Naive thymus-derived CD4-positive, alpha-beta T cell (primary cell): ENCODE data around the gene LIN37. TPM values are rescaled to one million over a fixed set of nuclear protein-coding genes. Genes with fewer than 3 reads are reported as not detected.

ENCODE experiments used
- ATAC-seq: fragments of 150-1000 bp; cut with Tn5 transposase; 2 replicates; pipeline ENCODE4 v1.10.0; 2021; ENCODE audit warnings: mild to moderate bottlenecking, moderate library complexity
- CTCF ChIA-PET: fragments of 350-600 bp; sonication (Branson Sonifier 250); formaldehyde crosslinking; loops from one replicate; lab custom pipeline; 2021; ENCODE audit warnings: antibody characterized with exemption; lab: Charles Lee
- POLR2A ChIA-PET: fragments of 350-600 bp; sonication (Branson Sonifier 250); formaldehyde crosslinking; loops from one replicate; lab custom pipeline; 2021; ENCODE audit warnings: antibody characterized with exemption, inconsistent platforms; lab: Charles Lee
- DNase-seq, 9 donors: peaks; one replicate each; pipeline versions ENCODE4 v3.0.0 to v3.0.0-alpha.2; 2020 to 2022; ENCODE audit warnings: mixed read lengths in 1 of 9
- H3K27ac ChIP-seq: one replicate; pipeline ENCODE4 v1.7.0; 2013; ENCODE audit warnings: mild to moderate bottlenecking, low read depth, low read length, moderate library complexity
- H3K27me3 ChIP-seq, 2 donors: one replicate each; pipeline ENCODE4 v1.7.0; 2013; ENCODE audit warnings: low read length in 2 of 2, mild to moderate bottlenecking in 2 of 2, moderate library complexity in 2 of 2; ENCODE audit not compliant: control insufficient read depth in 2 of 2, insufficient read depth in 2 of 2
- H3K36me3 ChIP-seq, 3 experiments: 1 replicate in 2 of 3; 2 replicates in 1 of 3; pipeline ENCODE4 v1.7.0; 2013; ENCODE audit warnings: low read length in 3 of 3, mild to moderate bottlenecking in 3 of 3, moderate library complexity in 1 of 3; ENCODE audit not compliant: insufficient read depth in 3 of 3, control insufficient read depth in 2 of 3
- H3K4me1 ChIP-seq, 2 donors: one replicate each; pipeline ENCODE4 v1.7.0; 2013; ENCODE audit warnings: low read length in 2 of 2, mild to moderate bottlenecking in 2 of 2, moderate library complexity in 1 of 2; ENCODE audit not compliant: control insufficient read depth in 2 of 2, insufficient read depth in 2 of 2
- H3K4me3 ChIP-seq: 2 replicates; pipeline ENCODE4 v1.7.0; 2013; ENCODE audit warnings: mild to moderate bottlenecking, low read length
- H3K9me3 ChIP-seq, 3 experiments: 1 replicate in 2 of 3; 2 replicates in 1 of 3; pipeline ENCODE4 v1.7.0; 2013; ENCODE audit warnings: low read length in 3 of 3; ENCODE audit not compliant: control insufficient read depth in 2 of 3
- H3K27ac Mint-ChIP-seq, 9 donors: one replicate each; pipeline ENCODE4 v1.8.0; 2020 to 2022; ENCODE audit warnings: mixed read lengths in 9 of 9, mild to moderate bottlenecking in 8 of 9, moderate library complexity in 5 of 9, inconsistent platforms in 2 of 9
- H3K27me3 Mint-ChIP-seq, 5 donors: one replicate each; pipeline ENCODE4 v1.8.0; 2021 to 2022; ENCODE audit warnings: mixed read lengths in 5 of 5, mild to moderate bottlenecking in 1 of 5
- H3K36me3 Mint-ChIP-seq, 5 donors: one replicate each; pipeline ENCODE4 v1.8.0; 2020 to 2022; ENCODE audit warnings: mixed read lengths in 5 of 5, mild to moderate bottlenecking in 3 of 5, inconsistent platforms in 1 of 5
- H3K4me1 Mint-ChIP-seq, 7 donors: one replicate each; pipeline ENCODE4 v1.8.0; 2020 to 2022; ENCODE audit warnings: mixed read lengths in 7 of 7, mild to moderate bottlenecking in 3 of 7, inconsistent platforms in 1 of 7
- H3K4me3 Mint-ChIP-seq, 10 donors: one replicate each; pipeline ENCODE4 v1.8.0; 2020 to 2022; ENCODE audit warnings: mild to moderate bottlenecking in 10 of 10, mixed read lengths in 10 of 10, moderate library complexity in 6 of 10, inconsistent platforms in 2 of 10
- H3K9me3 Mint-ChIP-seq, 11 donors: one replicate each; pipeline ENCODE4 v1.8.0; 2020 to 2022; ENCODE audit warnings: mixed read lengths in 11 of 11, mild to moderate bottlenecking in 4 of 11, inconsistent platforms in 1 of 11, moderate library complexity in 1 of 11
- intact Hi-C, 2 donors: fragments of 100-400 bp; cut with micrococcal nuclease; formaldehyde crosslinking; loops; one replicate each; pipeline ENCODE4 v1.15.1; 2023
- polyA plus RNA-seq, 2 donors: library from polyadenylated mRNA; unstranded; fragments of 300-500 nt; fragmentation: Illumina TruSeq; gene quantifications; one replicate each; pipeline ENCODE4 v1.2.3, GENCODE V29; 2021
- total RNA-seq, 6 experiments: library from RNA in 5 of 6; stranded (reverse) in 5 of 6; gene quantifications; 1 replicate in 5 of 6; 2 replicates in 1 of 6; pipeline ENCODE4 v1.2.3 and lab custom pipeline; 2021 to 2026

The LIN37 gene
- total and polyA plus RNA-seq, 7 experiments from 2014 or later = 6.7 to 33.1 (median 18.9) TPM

- DNase-seq (no peak), ATAC-seq (no peak)
- H3K9me3 ChIP-seq = no peaks in the 10 kb centered on the region
- intact Hi-C loops = loop anchor here in 1 of 2 donors (10.0 kb wide), 1 partner anchor 282 kb away; the partner anchor contains the start of genes THAP8 and WDR62
- H3K4me1 ChIP-seq = peaks cover 0 to 6% of the 10 kb centered on the region in 2 donors
- Mint-ChIP-seq H3K4me3 (peak overlapping the region in 3 of 10 donors; percentile 0 to 30 (median 8)), H3K9me3 (peaks cover 0 to 2% (median 0%) of the 10 kb centered on the region in 11 donors), H3K27me3 (no peaks in the 10 kb centered on the region), H3K4me1 (peaks cover 11 to 23% (median 18%) of the 10 kb centered on the region in 7 donors), H3K27ac (peak overlapping the region in 1 of 9 donors; percentile 46), H3K36me3 (peaks cover 0 to 11% (median 4%) of the 10 kb centered on the region in 5 donors)
- H3K27ac ChIP-seq = no peak overlapping the region
- ChIA-PET POLR2A (no interaction called here), CTCF (interaction anchor here (0.7 kb wide), 1 partner anchor 285 kb away, joined by 3 read pairs; no protein-coding TSS in a partner anchor)
- H3K36me3 ChIP-seq = peaks cover 0 to 9% (median 0%) of the 10 kb centered on the region in 3 experiments
- H3K27me3 ChIP-seq = no peaks in the 10 kb centered on the region
- H3K4me3 ChIP-seq = no peak overlapping the region
Observed at GRCh38 chr19:35773020-35773806, 24.8 kb downstream of the LIN37 start.

DNA sequence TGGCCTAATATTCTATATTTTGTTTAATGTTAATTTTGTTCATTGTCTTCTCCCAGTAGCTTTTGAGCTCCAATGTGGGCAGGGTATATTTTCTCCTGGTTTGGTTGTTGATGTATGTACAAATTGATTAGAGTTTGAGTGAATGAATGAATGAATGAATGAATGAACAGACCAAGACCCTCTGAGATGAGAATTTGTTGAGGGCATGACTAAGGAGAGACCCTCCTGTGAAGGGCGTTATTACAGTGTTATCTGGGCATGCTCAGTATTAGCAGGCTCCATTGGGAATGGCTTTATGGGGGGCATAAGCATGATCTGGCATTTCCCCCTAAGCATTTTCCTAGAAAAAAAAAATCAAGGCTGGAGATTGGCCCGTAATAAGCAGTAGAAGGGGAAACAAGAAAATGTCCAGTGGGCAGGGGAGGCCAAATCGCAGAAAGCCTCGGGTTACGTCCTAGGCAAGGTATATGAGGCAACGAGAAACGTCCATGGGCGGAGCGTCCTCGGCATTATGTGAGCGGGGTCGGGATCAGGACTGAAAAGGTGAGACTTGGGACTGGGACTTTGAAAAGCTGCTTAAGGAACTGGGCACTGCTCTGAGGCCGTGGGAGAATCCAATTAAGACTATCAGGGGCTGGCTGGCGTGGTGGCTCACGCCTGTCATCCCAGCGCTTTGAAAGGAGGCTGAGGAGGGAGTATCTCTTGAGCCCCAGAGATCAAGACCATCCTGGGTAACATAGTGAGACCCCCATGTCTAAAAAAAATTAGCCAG, 26.1 kb downstream of the LIN37 start:
- Histone ChIP-seq H3K36me3 (peaks cover 0 to 3% (median 0%) of the 10 kb centered on the region in 3 experiments), H3K4me1 (peaks cover 0 to 6% of the 10 kb centered on the region in 2 donors), H3K4me3 (peak overlapping the region; percentile 56), H3K9me3 (no peaks in the 10 kb centered on the region), H3K27ac (no peak overlapping the region), H3K27me3 (no peaks in the 10 kb centered on the region)
- ChIA-PET POLR2A (interaction anchor here (0.8 kb wide), 1 partner anchor 29 kb away, joined by 3 read pairs; the partner anchor contains the start of genes PSENEN and U2AF1L4), CTCF (no interaction called here)
- intact Hi-C loops = loop anchor here (1.0 to 10.0 kb wide), 12 partner anchors 16 to 341 kb away; partner anchors contain the start of genes LIN37 (in 2 of the 2), PROSER3 (in 2 of the 2), THAP8 (in 2 of the 2) and WDR62 (in 2 of the 2)
- peaks cover 0 to 11% (median 0%) of the 10 kb centered on the region in 5 donors for H3K36me3 Mint-ChIP-seq
- peak overlapping the region in 3 of 9 donors; percentile 36 to 68 (median 65) for H3K27ac Mint-ChIP-seq
- no peak for DNase-seq
- peaks cover 0 to 2% (median 0%) of the 10 kb centered on the region in 11 donors for H3K9me3 Mint-ChIP-seq
- ATAC-seq = no peak
- no peaks in the 10 kb centered on the region for H3K27me3 Mint-ChIP-seq
- H3K4me1 Mint-ChIP-seq = peaks cover 11 to 28% (median 18%) of the 10 kb centered on the region in 7 donors
- peak overlapping the region; percentile 77 to 89 (median 85) for H3K4me3 Mint-ChIP-seq

DNA sequence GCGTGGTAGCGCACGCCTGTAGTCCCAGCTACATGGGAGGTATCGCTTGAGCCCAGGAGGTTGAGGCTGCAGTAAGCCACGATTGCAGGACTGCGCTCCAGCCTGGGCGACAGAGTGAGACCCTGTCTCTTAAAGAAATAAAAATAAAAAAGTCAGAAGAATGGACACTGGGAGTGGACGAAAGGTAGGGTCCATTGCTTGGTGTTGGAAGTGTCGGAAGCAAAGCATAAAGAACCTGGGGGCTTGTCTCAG, 26.6 kb downstream of the LIN37 start:
- peak overlapping the region; percentile 56 for H3K4me3 ChIP-seq
- Mint-ChIP-seq H3K4me1 (peaks cover 11 to 28% (median 18%) of the 10 kb centered on the region in 7 donors), H3K4me3 (peak overlapping the region; percentile 77 to 89 (median 85)), H3K36me3 (peaks cover 0 to 11% (median 0%) of the 10 kb centered on the region in 5 donors), H3K9me3 (peaks cover 0 to 2% (median 0%) of the 10 kb centered on the region in 11 donors), H3K27me3 (no peaks in the 10 kb centered on the region), H3K27ac (peak overlapping the region in 5 of 9 donors; percentile 34 to 88 (median 84))
- intact Hi-C loops = loop anchor here (1.0 to 10.0 kb wide), 12 partner anchors 17 to 340 kb away; partner anchors contain the start of genes LIN37 (in 2 of the 2), PROSER3 (in 2 of the 2), THAP8 (in 2 of the 2) and WDR62 (in 2 of the 2)
- H3K9me3 ChIP-seq = no peaks in the 10 kb centered on the region
- ATAC-seq (no peak), DNase-seq (no peak)
- peaks cover 0 to 8% (median 0%) of the 10 kb centered on the region in 3 experiments for H3K36me3 ChIP-seq
- CTCF ChIA-PET = no interaction called here
- peaks cover 0 to 6% of the 10 kb centered on the region in 2 donors for H3K4me1 ChIP-seq
- H3K27me3 ChIP-seq = no peaks in the 10 kb centered on the region
- POLR2A ChIA-PET = no interaction called here
- H3K27ac ChIP-seq = no peak overlapping the region

GRCh38 chr19:35775298-35776101, 27.1 kb downstream of the LIN37 start, which contains the start of gene ARHGAP33:
TSS of gene ARHGAP33 (plus strand) at chr19:35775564. CDS start at chr19:35775659, 95 bp downstream.
- peaks cover 11 to 28% (median 18%) of the 10 kb centered on the region in 7 donors for H3K4me1 Mint-ChIP-seq
- peaks cover 0 to 8% (median 0%) of the 10 kb centered on the region in 3 experiments for H3K36me3 ChIP-seq
- POLR2A ChIA-PET = no interaction called here
- H3K4me1 ChIP-seq = peaks cover 0 to 6% of the 10 kb centered on the region in 2 donors
- peak within 1 kb of the TSS in 7 of 9 donors; percentile 12 to 88 (median 84) for H3K27ac Mint-ChIP-seq
- intact Hi-C loops = loop anchor here (1.0 to 10.0 kb wide), 12 partner anchors 17 to 340 kb away; partner anchors contain the start of genes LIN37 (in 2 of the 2), PROSER3 (in 2 of the 2), THAP8 (in 2 of the 2) and WDR62 (in 2 of the 2)
- H3K4me3 Mint-ChIP-seq = peak within 1 kb of the TSS; percentile 77 to 94 (median 86)
- CTCF ChIA-PET = no interaction called here
- H3K36me3 Mint-ChIP-seq = peaks cover 0 to 11% (median 0%) of the 10 kb centered on the region in 5 donors
- no peaks in the 10 kb centered on the region for H3K27me3 ChIP-seq
- peak within 1 kb of the TSS; percentile 56 for H3K4me3 ChIP-seq
- H3K27ac ChIP-seq = peak within 1 kb of the TSS; percentile 61
- peaks cover 0 to 2% (median 0%) of the 10 kb centered on the region in 11 donors for H3K9me3 Mint-ChIP-seq
- H3K9me3 ChIP-seq = no peaks in the 10 kb centered on the region
- H3K27me3 Mint-ChIP-seq = no peaks in the 10 kb centered on the region
- DNase-seq (peak; percentile 96 to 99 (median 98)), ATAC-seq (peak; percentile 100)

DNA sequence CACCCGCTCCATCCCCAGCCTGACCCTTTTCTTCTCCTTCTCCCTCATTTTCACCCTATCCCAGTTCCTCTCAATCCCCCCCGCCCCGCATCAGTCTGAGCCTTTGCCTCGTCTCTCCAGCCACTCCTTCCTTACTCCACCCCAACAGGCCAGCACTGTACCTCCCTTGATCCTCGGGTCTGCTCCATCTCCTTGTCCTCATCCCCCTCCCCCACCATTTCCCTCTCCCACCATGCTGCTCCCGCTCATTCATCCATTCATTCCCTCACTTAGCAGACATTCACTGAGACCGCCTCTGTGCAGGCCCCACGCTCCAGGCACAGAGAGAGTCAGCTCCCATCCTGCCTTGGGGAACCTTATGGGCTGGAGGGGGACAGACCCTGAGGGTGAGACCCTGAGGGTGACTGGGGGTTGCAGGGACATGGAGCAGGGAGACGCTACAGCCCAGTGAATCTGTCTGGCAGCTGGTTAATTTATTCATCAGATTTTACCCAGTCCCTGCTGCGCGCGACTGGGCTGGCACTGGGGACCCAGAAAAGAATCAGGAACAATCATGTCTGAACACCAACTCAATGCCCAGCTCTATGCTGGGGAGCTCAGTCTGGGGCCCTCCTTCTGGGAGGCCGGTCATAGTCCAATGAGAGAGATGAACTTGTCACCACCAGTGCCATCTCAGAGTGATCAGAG, 27.9 kb downstream of the LIN37 start:
- POLR2A ChIA-PET = interaction anchor here (0.6 kb wide), 1 partner anchor 16 kb away, joined by 5 read pairs; no protein-coding TSS in a partner anchor

More for the DNA sequence above, 27.9 kb downstream of the LIN37 start:
- peak overlapping the region; percentile 61 for H3K27ac ChIP-seq
- no peaks in the 10 kb centered on the region for H3K27me3 ChIP-seq
- peaks cover 0 to 6% of the 10 kb centered on the region in 2 donors for H3K4me1 ChIP-seq
- no peaks in the 10 kb centered on the region for H3K27me3 Mint-ChIP-seq
- H3K4me1 Mint-ChIP-seq = peaks cover 11 to 28% (median 18%) of the 10 kb centered on the region in 7 donors
- ATAC-seq (no peak), DNase-seq (no peak)
- intact Hi-C loops = loop anchor here in 1 of 2 donors (10.0 kb wide), 1 partner anchor 279 kb away; the partner anchor contains the start of genes THAP8 and WDR62
- H3K36me3 Mint-ChIP-seq = peaks cover 0 to 13% (median 0%) of the 10 kb centered on the region in 5 donors
- peak overlapping the region; percentile 50 to 94 (median 78) for H3K4me3 Mint-ChIP-seq
- peak overlapping the region in 4 of 9 donors; percentile 12 to 88 (median 40) for H3K27ac Mint-ChIP-seq
- CTCF ChIA-PET = no interaction called here
- H3K4me3 ChIP-seq = no peak overlapping the region
- H3K36me3 ChIP-seq = peaks cover 0 to 11% (median 0%) of the 10 kb centered on the region in 3 experiments
- peaks cover 0 to 2% (median 0%) of the 10 kb centered on the region in 11 donors for H3K9me3 Mint-ChIP-seq
- no peaks in the 10 kb centered on the region for H3K9me3 ChIP-seq
